ENCODE results near the gene CATSPER2.
"Not testable (repeated sequence)": the region's sequence is repeated elsewhere in the genome, so short reads cannot be mapped to it uniquely, and the experiment has no call there.

GRCh38 chr15:43626937-43627336 is 21.7 kb downstream of the CATSPER2 start:
- TF ChIP-seq POLR2AphosphoS5 (IDR thresholded peaks at IDR 0.05); CTCF (IDR thresholded peaks at IDR 0.05; ENCODE audit: poor library complexity, severe bottlenecking); SMC3 (conservative IDR thresholded peaks at IDR 0.05; ENCODE audit: poor library complexity); EZH2 (IDR thresholded peaks at IDR 0.05; ENCODE audit: borderline replicate concordance, insufficient read depth, low read length, poor library complexity, severe bottlenecking); RAD21 (conservative IDR thresholded peaks at IDR 0.05); EP300 (conservative IDR thresholded peaks at IDR 0.05; ENCODE audit: poor library complexity, severe bottlenecking); MXI1 (conservative IDR thresholded peaks at IDR 0.05; ENCODE audit: poor library complexity, severe bottlenecking); TAF1 (IDR thresholded peaks at IDR 0.05; ENCODE audit: low read depth); REST (IDR thresholded peaks at IDR 0.05; ENCODE audit: borderline replicate concordance): not testable (repeated sequence)

Data from neural cell (in vitro differentiated cells).